ENCODE data around the gene SPTLC2. TPM values are rescaled to one million over a fixed set of nuclear protein-coding genes. Genes with fewer than 3 reads are reported as not detected.

Gene SPTLC2
- total RNA-seq, 1 experiment from 2014 or later: 45.9 TPM

DNA sequence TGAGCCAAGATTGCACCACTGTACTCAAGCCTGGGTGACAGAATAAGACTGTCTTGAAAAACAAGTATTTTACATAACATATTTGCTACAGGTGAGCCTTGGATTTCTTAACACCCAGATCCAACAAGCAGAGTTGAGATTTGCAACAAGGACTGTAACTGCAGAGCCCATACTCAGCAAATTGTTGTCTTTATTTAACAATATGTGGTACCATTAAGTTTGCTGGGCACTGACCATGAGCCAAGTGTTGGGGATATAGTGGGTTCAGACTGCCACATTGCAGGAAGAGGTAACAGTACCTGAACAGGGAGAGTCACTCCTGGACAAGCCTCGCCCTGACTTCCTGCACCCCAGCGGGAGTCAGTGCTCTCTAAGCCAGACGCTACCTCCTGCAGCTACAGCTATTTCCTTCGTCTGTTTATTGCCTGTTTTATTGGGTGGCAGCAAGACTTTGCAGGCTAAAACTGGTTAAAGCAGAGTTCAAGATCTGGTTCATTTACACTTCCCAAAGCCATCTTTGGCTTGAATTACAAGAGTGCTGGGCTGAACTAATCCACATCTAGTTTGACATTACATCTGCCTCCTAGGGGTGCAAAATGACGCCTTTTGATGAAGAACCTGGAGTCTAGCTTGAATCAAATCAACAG is 146.1 kb downstream of the SPTLC2 start:
- Mint-ChIP-seq H3K36me3 (ENCODE audit: insufficient read depth, unreplicated experiment) (peaks cover 21% of the 10 kb centered on the region), H3K4me3 (ENCODE audit: low read depth, unreplicated experiment) (no peak overlapping the region), H3K27ac (ENCODE audit: unreplicated experiment) (no peak overlapping the region), H3K9me3 (ENCODE audit: low read depth, unreplicated experiment) (no peaks in the 10 kb centered on the region), H3K27me3 (ENCODE audit: unreplicated experiment) (peaks cover 37% of the 10 kb centered on the region), H3K4me1 (ENCODE audit: low read depth, unreplicated experiment) (no peaks in the 10 kb centered on the region)
- no TSS peak for BruUV-seq (replicated peaks)
- TF ChIP-seq CTCF (IDR thresholded peaks at IDR 0.05; ENCODE audit: unreplicated experiment): no peak
- intact Hi-C loops (cut with micrococcal nuclease; ENCODE audit: unreplicated experiment): no loop called here
- DNase-seq: no peak
- CTCF ChIA-PET: no interaction called here

DNA sequence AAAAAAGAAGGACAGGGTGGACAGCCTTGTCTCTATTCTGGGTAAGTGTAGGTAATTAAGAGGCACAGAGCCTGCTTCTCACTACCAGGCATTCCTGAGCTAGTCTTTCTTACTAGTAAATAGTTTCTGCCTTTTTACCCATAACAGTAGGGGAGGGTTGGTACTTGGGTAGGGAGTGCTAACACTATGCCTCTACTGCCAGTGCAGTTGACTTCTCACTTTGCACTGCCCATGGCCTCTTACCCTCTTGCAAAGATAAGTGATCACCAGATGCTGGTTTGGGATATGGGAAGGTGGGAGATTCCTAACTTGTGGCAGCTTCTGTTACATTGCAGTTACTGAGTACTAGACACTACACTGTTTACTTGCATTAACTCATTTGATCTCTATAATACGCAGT is 146.9 kb downstream of the SPTLC2 start:
- peaks cover 21% of the 10 kb centered on the region for H3K36me3 Mint-ChIP-seq (ENCODE audit: insufficient read depth, unreplicated experiment)
- no peak overlapping the region for H3K27ac Mint-ChIP-seq (ENCODE audit: unreplicated experiment)
- CTCF ChIA-PET: interaction anchor here (1.2 kb wide), 1 partner anchor 148 kb away, joined by 8 read pairs; the partner anchor contains the start of genes GSTZ1 and POMT2

DNA sequence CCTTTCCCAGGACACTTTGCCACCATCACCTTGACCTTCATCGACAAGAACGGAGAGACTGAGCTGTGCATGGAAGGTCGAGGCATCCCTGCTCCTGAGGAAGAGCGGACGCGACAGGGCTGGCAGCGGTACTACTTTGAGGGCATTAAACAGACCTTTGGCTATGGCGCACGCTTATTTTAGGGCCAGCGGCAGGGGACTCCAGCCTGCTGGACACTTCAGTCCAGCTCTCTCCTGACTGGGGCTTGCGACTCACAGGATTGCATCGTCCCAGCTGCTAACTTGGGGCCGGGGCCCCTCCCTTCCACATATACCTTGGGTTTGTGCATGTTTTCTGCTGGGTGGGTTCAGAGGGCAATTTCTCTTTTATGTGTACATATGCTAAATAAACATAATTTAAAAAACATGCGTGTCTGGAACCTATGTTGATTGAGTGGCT is 147.4 kb downstream of the SPTLC2 start:
- Mint-ChIP-seq H3K4me3 (ENCODE audit: low read depth, unreplicated experiment) (no peak overlapping the region), H3K27ac (ENCODE audit: unreplicated experiment) (no peak overlapping the region), H3K27me3 (ENCODE audit: unreplicated experiment) (peaks cover 25% of the 10 kb centered on the region), H3K4me1 (ENCODE audit: low read depth, unreplicated experiment) (no peaks in the 10 kb centered on the region), H3K36me3 (ENCODE audit: insufficient read depth, unreplicated experiment) (peaks cover 23% of the 10 kb centered on the region), H3K9me3 (ENCODE audit: low read depth, unreplicated experiment) (no peaks in the 10 kb centered on the region)
- no peak for TF ChIP-seq CTCF (IDR thresholded peaks at IDR 0.05; ENCODE audit: unreplicated experiment)
- no TSS peak for BruUV-seq (replicated peaks)
- intact Hi-C loops (cut with micrococcal nuclease; ENCODE audit: unreplicated experiment): no loop called here
- no peak for DNase-seq
- CTCF ChIA-PET: interaction anchor here (1.2 kb wide), 1 partner anchor 148 kb away, joined by 8 read pairs; the partner anchor contains the start of genes GSTZ1 and POMT2

More for the DNA sequence above, 146.9 kb downstream of the SPTLC2 start:
- H3K9me3 Mint-ChIP-seq (ENCODE audit: low read depth, unreplicated experiment): no peaks in the 10 kb centered on the region
- DNase-seq: no peak
- peaks cover 29% of the 10 kb centered on the region for H3K27me3 Mint-ChIP-seq (ENCODE audit: unreplicated experiment)
- H3K4me1 Mint-ChIP-seq (ENCODE audit: low read depth, unreplicated experiment): no peaks in the 10 kb centered on the region
- BruUV-seq (replicated peaks): no TSS peak
- TF ChIP-seq CTCF (IDR thresholded peaks at IDR 0.05; ENCODE audit: unreplicated experiment): no peak
- intact Hi-C loops (cut with micrococcal nuclease; ENCODE audit: unreplicated experiment): no loop called here
- H3K4me3 Mint-ChIP-seq (ENCODE audit: low read depth, unreplicated experiment): no peak overlapping the region

- no peak for DNase-seq
- no TSS peak for BruUV-seq (replicated peaks)
- Mint-ChIP-seq H3K4me3 (ENCODE audit: low read depth, unreplicated experiment) (no peak overlapping the region), H3K9me3 (ENCODE audit: low read depth, unreplicated experiment) (no peaks in the 10 kb centered on the region), H3K36me3 (ENCODE audit: insufficient read depth, unreplicated experiment) (peaks cover 27% of the 10 kb centered on the region), H3K27me3 (ENCODE audit: unreplicated experiment) (peaks cover 13% of the 10 kb centered on the region), H3K4me1 (ENCODE audit: low read depth, unreplicated experiment) (no peaks in the 10 kb centered on the region), H3K27ac (ENCODE audit: unreplicated experiment) (no peak overlapping the region)
- TF ChIP-seq CTCF (IDR thresholded peaks at IDR 0.05; ENCODE audit: unreplicated experiment): no peak
- CTCF ChIA-PET: no interaction called here
- intact Hi-C loops (cut with micrococcal nuclease; ENCODE audit: unreplicated experiment): no loop called here
Measured at GRCh38 chr14:77467801-77468200, 148.6 kb downstream of the SPTLC2 start.
